Thyroid gland (tissue), 4 donors: ENCODE data around the gene FRAS1.

Experiments used
- POLR2A ChIP-seq, 2 donors: fragments of 450-650 bp; IDR thresholded peaks; one replicate each; pipeline ENCODE4 v1.6.1; 2017; ENCODE audit warnings: antibody characterized with exemption in 2 of 2, mild to moderate bottlenecking in 2 of 2, moderate library complexity in 1 of 2
- TF ChIP-seq, protein P1 (sequence below), 6 experiments: fragments of 200-600 bp in 3 of 6; fragments of 450-650 bp in 3 of 6; sonication (generic) in 3 of 6; IDR thresholded peaks; one replicate each; pipeline ENCODE4 v1.5.1; 2016 to 2019; ENCODE audit warnings: antibody characterized with exemption in 6 of 6, mild to moderate bottlenecking in 2 of 6, inconsistent platforms in 1 of 6, moderate library complexity in 1 of 6

- no peak for TF ChIP-seq POLR2A (IDR thresholded peaks at IDR 0.05)
- TF ChIP-seq, protein P1, sequence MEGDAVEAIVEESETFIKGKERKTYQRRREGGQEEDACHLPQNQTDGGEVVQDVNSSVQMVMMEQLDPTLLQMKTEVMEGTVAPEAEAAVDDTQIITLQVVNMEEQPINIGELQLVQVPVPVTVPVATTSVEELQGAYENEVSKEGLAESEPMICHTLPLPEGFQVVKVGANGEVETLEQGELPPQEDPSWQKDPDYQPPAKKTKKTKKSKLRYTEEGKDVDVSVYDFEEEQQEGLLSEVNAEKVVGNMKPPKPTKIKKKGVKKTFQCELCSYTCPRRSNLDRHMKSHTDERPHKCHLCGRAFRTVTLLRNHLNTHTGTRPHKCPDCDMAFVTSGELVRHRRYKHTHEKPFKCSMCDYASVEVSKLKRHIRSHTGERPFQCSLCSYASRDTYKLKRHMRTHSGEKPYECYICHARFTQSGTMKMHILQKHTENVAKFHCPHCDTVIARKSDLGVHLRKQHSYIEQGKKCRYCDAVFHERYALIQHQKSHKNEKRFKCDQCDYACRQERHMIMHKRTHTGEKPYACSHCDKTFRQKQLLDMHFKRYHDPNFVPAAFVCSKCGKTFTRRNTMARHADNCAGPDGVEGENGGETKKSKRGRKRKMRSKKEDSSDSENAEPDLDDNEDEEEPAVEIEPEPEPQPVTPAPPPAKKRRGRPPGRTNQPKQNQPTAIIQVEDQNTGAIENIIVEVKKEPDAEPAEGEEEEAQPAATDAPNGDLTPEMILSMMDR (IDR thresholded peaks at IDR 0.05): no peak
Measured at GRCh38 chr4:78310007-78310739, 253.1 kb downstream of the FRAS1 start.
